Suprapubic skin (tissue), 3 donors: ENCODE data around the gene GSG1L2.

Experiments
- EP300 ChIP-seq: sonication (generic); formaldehyde crosslinking; IDR thresholded peaks from one replicate; pipeline ENCODE4 v1.6.1; 2017; ENCODE audit warnings: antibody characterized with exemption
- POLR2A ChIP-seq, 2 donors: fragments of 450-650 bp; IDR thresholded peaks; one replicate each; pipeline ENCODE4 v1.6.1; 2017; ENCODE audit warnings: antibody characterized with exemption in 2 of 2, mild to moderate bottlenecking in 2 of 2, moderate library complexity in 2 of 2
- TF ChIP-seq, protein P1 (sequence below), 2 donors: fragments of 200-600 bp in 1 of 2; fragments of 450-650 bp in 1 of 2; sonication (generic) in 1 of 2; IDR thresholded peaks; one replicate each; pipeline ENCODE4 v1.5.1; 2016 to 2019; ENCODE audit warnings: antibody characterized with exemption in 2 of 2, mild to moderate bottlenecking in 1 of 2, moderate library complexity in 1 of 2

DNA sequence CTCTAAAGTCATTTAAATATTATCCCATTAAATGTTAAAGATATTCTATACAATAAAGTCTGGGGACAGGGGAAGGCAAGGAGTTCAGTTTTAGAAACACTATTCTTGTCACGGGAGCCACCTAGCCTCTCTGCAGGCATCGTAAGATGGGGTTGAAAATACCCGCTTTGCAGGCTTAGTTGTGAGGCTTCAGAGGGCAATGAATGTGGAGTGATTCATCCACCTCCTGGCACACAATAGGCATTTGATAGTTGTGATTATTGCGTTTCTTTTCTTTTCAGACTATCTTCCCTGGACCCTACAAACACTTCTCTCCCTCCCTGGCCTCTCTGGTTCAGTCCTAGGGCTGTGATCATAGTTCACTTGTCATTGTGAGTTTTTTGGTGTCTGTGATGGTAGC is 23.4 kb upstream of the GSG1L2 start:
- TF ChIP-seq, protein P1, sequence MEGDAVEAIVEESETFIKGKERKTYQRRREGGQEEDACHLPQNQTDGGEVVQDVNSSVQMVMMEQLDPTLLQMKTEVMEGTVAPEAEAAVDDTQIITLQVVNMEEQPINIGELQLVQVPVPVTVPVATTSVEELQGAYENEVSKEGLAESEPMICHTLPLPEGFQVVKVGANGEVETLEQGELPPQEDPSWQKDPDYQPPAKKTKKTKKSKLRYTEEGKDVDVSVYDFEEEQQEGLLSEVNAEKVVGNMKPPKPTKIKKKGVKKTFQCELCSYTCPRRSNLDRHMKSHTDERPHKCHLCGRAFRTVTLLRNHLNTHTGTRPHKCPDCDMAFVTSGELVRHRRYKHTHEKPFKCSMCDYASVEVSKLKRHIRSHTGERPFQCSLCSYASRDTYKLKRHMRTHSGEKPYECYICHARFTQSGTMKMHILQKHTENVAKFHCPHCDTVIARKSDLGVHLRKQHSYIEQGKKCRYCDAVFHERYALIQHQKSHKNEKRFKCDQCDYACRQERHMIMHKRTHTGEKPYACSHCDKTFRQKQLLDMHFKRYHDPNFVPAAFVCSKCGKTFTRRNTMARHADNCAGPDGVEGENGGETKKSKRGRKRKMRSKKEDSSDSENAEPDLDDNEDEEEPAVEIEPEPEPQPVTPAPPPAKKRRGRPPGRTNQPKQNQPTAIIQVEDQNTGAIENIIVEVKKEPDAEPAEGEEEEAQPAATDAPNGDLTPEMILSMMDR (IDR thresholded peaks at IDR 0.05), result no peak
- TF ChIP-seq POLR2A (IDR thresholded peaks at IDR 0.05), result no peak
- no peak for TF ChIP-seq EP300
